BE2C (cell line): Measurements from ENCODE around the gene NDFIP1. TPM values are rescaled to one million over a fixed set of nuclear protein-coding genes. Genes with fewer than 3 reads are reported as not detected.
A peak's percentile ranks its signal among the peaks of the same experiment; 100 is the strongest.

Experiments
- DNase-seq: peaks from one replicate; pipeline ENCODE4 v3.0.0-alpha.2; 2020
- H3K27me3 ChIP-seq: fragments of 250-450 bp; sonication (Bioruptor Pico); 2 replicates; pipeline ENCODE4 v1.5.1; 2020; ENCODE audit warnings: mild to moderate bottlenecking
- H3K36me3 ChIP-seq: fragments of 250-450 bp; sonication (Bioruptor Pico); 2 replicates; pipeline ENCODE4 v1.5.1; 2020; ENCODE audit warnings: mild to moderate bottlenecking
- H3K4me1 ChIP-seq: fragments of 250-450 bp; sonication (Bioruptor Pico); 2 replicates; pipeline ENCODE4 v1.5.1; 2020
- H3K4me3 ChIP-seq: 2 replicates; pipeline ENCODE4 v1.5.1; 2011; ENCODE audit warnings: low read depth, low read length
- H3K9me3 ChIP-seq: fragments of 250-450 bp; sonication (Bioruptor Pico); 2 replicates; pipeline ENCODE4 v1.5.1; 2020
- polyA plus RNA-seq: library from polyadenylated mRNA; unstranded; fragments of >200 nt; gene quantifications from one replicate; pipeline ENCODE4 v1.2.1, GENCODE V29; 2012; ENCODE audit warnings: low read depth, missing spikeins; ENCODE audit not compliant: insufficient read length, insufficient read depth
- TF ChIP-seq, protein P1 (sequence below): IDR thresholded peaks from 2 replicates; pipeline ENCODE4 v1.5.1; 2012; ENCODE audit warnings: mild to moderate bottlenecking, low read depth, low read length

The NDFIP1 gene, protein sequence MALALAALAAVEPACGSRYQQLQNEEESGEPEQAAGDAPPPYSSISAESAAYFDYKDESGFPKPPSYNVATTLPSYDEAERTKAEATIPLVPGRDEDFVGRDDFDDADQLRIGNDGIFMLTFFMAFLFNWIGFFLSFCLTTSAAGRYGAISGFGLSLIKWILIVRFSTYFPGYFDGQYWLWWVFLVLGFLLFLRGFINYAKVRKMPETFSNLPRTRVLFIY
- 155 TPM for polyA plus RNA-seq

DNA sequence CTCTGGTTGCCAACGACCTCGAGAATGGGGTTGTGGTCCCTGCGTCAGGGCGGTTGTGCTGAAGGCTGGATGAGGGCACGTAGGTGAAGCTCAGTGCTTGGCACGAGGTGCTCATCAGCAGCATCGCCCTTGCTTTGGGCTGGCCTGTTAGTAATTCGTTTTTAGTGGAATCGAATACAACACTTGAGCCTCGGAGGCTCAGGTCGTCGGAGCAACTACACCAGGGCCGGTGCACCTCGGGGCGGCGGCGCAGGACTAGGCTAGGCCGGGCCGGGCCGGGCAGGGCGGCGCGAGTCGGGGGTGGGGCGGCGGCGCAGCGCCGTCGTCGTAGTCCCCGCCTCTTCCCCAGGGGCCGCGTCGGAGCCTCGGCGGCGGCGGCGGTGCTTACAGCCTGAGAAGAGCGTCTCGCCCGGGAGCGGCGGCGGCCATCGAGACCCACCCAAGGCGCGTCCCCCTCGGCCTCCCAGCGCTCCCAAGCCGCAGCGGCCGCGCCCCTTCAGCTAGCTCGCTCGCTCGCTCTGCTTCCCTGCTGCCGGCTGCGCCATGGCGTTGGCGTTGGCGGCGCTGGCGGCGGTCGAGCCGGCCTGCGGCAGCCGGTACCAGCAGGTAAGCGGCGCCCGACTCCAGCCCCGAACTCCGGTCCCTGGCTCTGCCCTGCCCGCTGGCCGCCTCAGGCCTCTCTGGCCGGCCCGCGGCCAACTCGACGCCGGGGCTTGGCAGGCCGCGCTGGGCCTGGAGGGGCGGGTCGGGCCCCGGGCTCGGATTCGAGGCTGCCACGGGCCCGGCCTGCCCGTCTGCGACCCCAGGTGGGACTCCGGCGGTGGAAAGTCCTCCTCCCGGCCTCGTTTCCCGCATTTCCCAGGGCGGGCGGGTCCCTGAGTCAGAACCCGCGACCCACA lies at the start of gene NDFIP1:
Gene NDFIP1 (plus strand): TSS at position 348 of the 899 bp plus-strand sequence. CDS start 196 bp downstream, at position 544.
- H3K4me1 ChIP-seq, result peaks cover 9% of the 10 kb centered on the region
- H3K9me3 ChIP-seq, result no peaks in the 10 kb centered on the region
- no peaks in the 10 kb centered on the region for H3K27me3 ChIP-seq
- peaks cover 11% of the 10 kb centered on the region for H3K36me3 ChIP-seq
- peak; percentile 90 for DNase-seq
- peak within 1 kb of the TSS; percentile 99 for H3K4me3 ChIP-seq
- TF ChIP-seq, protein P1, sequence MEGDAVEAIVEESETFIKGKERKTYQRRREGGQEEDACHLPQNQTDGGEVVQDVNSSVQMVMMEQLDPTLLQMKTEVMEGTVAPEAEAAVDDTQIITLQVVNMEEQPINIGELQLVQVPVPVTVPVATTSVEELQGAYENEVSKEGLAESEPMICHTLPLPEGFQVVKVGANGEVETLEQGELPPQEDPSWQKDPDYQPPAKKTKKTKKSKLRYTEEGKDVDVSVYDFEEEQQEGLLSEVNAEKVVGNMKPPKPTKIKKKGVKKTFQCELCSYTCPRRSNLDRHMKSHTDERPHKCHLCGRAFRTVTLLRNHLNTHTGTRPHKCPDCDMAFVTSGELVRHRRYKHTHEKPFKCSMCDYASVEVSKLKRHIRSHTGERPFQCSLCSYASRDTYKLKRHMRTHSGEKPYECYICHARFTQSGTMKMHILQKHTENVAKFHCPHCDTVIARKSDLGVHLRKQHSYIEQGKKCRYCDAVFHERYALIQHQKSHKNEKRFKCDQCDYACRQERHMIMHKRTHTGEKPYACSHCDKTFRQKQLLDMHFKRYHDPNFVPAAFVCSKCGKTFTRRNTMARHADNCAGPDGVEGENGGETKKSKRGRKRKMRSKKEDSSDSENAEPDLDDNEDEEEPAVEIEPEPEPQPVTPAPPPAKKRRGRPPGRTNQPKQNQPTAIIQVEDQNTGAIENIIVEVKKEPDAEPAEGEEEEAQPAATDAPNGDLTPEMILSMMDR, result no peak

DNA sequence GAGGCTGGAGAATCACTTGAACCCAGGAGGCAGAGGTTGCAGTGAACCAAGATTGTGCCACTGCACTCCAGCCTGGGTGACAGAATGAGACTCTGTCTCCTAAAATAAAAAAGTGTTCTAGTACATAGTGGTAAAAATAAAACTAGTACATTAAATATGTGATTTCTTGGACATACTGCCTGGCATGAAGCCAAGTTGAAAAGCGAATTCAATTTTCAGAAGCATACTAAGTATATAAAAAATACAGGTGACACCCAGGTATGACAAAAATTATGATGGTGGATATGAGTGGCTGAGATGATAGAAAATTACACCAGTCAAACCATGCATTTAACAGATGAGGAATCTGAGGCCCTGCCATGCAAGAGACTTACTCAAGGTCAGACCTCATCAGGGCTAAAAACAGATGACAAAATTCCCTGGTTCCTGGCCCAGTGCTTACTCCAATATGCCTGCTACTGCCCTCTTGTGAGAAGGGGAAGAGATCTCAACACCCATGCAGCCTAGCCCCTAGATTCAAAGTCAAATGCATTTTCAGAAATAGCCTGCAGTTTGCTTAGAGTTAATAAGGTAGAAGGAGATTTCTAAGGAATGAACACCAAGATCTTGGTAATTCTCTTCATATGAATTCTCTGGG lies 49.2 kb upstream of the NDFIP1 start:
- peaks cover 29% of the 10 kb centered on the region for H3K4me1 ChIP-seq
- no peak overlapping the region for H3K4me3 ChIP-seq
- TF ChIP-seq, protein P1, result peak; percentile 66
- peak; percentile 47 for DNase-seq
- no peaks in the 10 kb centered on the region for H3K9me3 ChIP-seq
- no peaks in the 10 kb centered on the region for H3K36me3 ChIP-seq
- no peaks in the 10 kb centered on the region for H3K27me3 ChIP-seq

DNA sequence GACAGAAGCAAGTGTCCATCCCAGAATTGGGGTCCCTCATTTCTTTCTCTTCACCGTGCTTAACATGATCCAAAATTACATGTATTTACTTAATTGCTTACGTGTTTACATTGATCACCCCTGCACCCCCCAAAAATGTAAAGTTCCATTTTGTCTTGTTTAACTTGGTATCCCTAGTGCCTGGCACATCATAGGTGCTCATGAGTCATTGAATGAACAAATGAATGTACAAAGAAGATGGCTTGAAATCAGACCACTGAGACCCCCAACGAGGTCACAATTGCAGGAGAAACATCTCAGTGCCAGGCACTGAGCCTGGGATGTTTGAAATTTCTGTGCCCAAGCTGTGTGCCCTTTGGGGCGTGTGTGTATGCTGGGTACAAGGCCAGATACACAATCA lies 45.2 kb upstream of the NDFIP1 start:
- peak overlapping the region; percentile 31 for H3K4me3 ChIP-seq
- no peak for DNase-seq
- H3K4me1 ChIP-seq, result peaks cover 20% of the 10 kb centered on the region
- TF ChIP-seq, protein P1, result no peak
- H3K27me3 ChIP-seq, result no peaks in the 10 kb centered on the region
- no peaks in the 10 kb centered on the region for H3K9me3 ChIP-seq
- H3K36me3 ChIP-seq, result no peaks in the 10 kb centered on the region

DNA sequence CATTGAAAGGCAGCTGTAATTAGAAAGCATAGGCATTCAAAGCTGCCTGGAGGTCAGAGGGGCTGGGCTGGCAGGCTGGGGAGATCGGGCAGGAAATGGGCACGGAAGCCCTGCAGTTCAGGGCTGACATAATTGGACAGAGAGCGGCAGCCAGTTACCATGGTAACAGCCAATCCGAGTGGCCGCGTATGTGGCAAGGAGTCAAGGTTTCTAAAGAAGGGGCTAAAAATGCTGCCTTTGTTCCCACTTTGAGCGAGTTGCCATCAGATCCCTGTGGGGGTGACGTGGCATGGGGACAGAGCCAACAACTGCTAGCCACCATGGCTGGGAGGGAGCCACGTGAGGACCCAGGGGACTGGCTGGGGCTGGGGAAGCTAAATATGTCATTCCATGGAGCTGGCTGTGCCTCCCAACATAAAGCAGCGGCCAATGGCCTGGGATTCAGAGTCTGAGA lies 44.7 kb upstream of the NDFIP1 start:
- TF ChIP-seq, protein P1, result no peak
- Histone ChIP-seq H3K4me1 (peaks cover 20% of the 10 kb centered on the region), H3K4me3 (peak overlapping the region; percentile 31), H3K9me3 (no peaks in the 10 kb centered on the region), H3K36me3 (no peaks in the 10 kb centered on the region), H3K27me3 (no peaks in the 10 kb centered on the region)
- peak; percentile 94 for DNase-seq

DNA sequence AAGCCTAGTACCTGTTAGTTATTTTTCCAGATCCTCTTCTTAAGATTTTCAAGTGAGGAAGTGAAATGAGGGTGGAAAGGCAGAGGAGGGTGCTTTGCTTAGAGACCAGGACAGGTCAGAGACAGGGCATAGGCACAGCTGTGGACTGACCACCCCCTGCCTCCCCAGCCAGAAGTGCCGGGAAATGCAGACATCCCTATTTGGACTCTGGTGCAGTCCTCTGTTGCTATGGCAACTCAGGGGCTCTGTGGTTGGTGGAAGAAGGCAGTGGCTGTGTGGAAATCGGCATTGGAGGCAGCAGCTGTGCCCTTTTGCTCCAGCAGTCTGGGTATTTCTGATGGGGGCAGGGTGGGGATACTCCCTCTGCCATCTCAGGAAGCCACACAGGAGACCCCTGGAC lies 43.3 kb upstream of the NDFIP1 start:
- Histone ChIP-seq H3K4me3 (no peak overlapping the region), H3K27me3 (no peaks in the 10 kb centered on the region), H3K36me3 (no peaks in the 10 kb centered on the region), H3K4me1 (peaks cover 20% of the 10 kb centered on the region), H3K9me3 (no peaks in the 10 kb centered on the region)
- TF ChIP-seq, protein P1, result no peak
- DNase-seq, result peak; percentile 78
